Caki2 (cell line): ENCODE measurements around the gene DPP7. TPM values are rescaled to one million over a fixed set of nuclear protein-coding genes. Genes with fewer than 3 reads are reported as not detected.

Experiments
- DNase-seq: peaks from one replicate; pipeline ENCODE4 v3.0.0-alpha.2; 2015; ENCODE audit warnings: low read depth
- in situ Hi-C: cut with HindIII; loops from 2 replicates; pipeline ENCODE4 v1.10.0; 2016; ENCODE audit warnings: low sequenced_read_pairs, low pct_unique_long_range_greater_than_20kb, mixed read lengths
- total RNA-seq: library from RNA; depleted of rRNA; stranded (reverse); fragments of >200 nt; shearing (Covaris generic); gene quantifications from 2 replicates; pipeline ENCODE4 v1.2.3, GENCODE V29; 2014; ENCODE audit warnings: low replicate concordance

DPP7 gene
- total RNA-seq, 1 experiment from 2014 or later = 118 TPM

- in situ Hi-C loops = no loop called here
- no peak for DNase-seq
Observed at GRCh38 chr9:137080260-137081122, 34.0 kb downstream of the DPP7 start.

DNA sequence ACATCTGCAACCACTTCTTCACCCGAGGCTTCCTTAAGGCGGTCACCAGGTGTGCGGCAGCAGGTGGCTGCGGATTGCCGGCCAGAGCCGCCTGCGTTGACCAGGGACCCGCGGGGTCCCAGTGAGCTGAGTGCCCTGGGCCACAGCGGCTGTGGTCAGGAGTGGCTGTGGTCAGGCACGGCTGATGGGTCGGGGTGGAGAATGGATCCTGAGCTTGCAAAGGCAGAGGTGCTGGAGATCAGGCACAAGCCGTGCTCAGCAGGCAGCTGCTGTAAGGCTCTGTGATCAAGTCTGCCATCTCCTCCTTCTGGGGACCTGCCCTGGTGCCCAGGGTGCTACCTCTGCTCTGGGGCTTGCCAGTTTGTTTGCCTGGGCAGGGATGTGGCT is 35.1 kb downstream of the DPP7 start:
- in situ Hi-C loops = no loop called here

DNA sequence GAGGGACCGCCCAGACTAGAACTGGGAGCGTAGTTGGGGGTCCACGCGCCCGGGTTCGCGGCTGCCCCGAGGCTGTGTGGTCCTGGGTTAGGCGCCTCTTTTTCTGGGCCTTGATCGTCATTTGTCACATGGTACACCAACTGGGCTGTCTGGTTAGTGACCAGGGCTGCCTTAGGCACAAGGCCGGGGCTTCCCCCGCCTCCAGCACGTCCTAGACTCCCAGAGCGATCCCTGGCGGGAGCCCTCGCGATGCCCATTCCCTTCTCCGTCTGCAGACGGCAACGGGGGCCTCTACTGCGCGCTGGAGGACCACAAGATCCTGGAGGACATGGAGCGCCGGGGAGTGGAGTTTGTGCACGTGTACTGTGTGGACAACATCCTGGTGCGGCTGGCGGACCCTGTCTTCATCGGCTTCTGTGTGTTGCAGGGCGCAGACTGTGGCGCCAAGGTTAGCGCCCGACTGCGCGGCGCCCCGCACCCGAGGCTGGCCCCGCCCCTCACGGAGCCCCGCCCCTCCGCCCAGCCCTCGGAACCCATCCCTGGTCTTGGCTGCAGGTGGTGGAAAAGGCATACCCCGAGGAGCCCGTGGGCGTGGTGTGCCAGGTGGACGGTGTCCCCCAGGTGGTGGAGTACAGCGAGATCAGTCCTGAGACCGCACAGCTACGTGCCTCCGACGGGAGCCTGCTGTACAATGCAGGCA is 35.7 kb downstream of the DPP7 start:
- in situ Hi-C loops = no loop called here
- DNase-seq = no peak

More for the DNA sequence above, 35.1 kb downstream of the DPP7 start:
- no peak for DNase-seq

DNA sequence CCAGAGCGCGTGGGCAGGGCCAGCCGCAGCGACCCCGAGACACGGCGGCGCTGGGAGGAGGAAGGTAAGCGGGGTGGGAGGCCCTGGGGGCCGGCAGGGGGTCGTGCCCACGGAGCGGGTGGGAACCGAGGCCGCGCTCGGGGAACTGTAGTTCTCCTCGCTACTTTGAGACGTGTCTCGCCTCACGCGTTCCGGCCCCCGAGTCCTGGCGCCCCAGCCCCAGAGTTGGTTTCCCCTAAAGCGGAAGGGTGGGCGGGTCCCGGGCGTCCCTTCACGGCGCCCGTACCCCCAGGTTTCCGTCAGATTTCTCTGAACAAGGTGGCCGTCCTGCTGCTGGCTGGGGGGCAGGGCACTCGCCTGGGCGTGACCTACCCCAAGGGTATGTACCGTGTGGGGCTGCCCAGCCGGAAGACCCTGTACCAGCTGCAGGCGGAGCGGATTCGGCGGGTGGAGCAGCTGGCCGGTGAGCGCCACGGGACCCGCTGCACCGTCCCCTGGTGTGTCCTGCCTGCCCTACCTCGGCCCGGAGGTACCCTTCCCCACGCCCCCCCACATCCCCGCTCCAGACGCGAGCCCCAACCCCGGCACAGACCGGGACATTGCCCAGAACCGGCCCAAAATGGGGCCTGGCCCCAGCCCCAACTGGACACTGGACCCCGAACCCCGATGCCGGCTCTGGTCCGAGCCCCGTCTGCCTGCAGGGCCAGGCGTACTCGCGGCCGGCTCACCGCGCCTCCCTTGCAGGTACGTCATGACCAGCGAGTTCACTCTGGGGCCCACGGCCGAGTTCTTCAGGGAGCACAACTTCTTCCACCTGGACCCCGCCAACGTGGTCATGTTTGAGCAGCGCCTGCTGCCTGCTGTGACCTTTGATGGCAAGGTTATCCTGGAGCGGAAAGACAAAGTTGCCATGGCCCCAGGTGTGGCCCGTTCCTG is 36.5 kb downstream of the DPP7 start:
- DNase-seq = no peak

GRCh38 chr9:137077010-137077747 is 37.4 kb downstream of the DPP7 start, which contains the start of gene UAP1L1:
TSS of gene UAP1L1 (plus strand) at chr9:137077517. CDS start at chr9:137077533, 16 bp downstream.
- no peak for DNase-seq
- in situ Hi-C loops = no loop called here

More for the DNA sequence above, 36.5 kb downstream of the DPP7 start:
- in situ Hi-C loops = no loop called here

DNA sequence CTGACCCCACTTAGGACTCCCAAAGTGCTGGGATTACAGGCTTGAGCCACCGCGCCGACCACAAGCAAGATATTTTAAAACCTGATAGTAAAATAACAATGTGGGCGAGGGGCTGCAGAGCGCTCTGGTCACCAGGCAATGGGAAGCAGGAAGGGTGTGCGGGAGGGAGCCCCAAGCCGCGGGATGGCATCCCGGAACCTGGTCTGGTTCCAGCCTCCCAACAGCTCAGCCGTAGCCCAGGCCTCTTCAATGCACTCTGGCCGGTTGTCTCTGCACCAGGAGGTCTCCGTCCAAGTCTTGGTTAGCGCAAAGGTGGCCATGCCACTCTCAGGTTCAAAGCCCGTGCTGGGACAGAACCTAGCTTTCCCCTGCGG is 37.9 kb downstream of the DPP7 start:
- in situ Hi-C loops = no loop called here
- no peak for DNase-seq

DNA sequence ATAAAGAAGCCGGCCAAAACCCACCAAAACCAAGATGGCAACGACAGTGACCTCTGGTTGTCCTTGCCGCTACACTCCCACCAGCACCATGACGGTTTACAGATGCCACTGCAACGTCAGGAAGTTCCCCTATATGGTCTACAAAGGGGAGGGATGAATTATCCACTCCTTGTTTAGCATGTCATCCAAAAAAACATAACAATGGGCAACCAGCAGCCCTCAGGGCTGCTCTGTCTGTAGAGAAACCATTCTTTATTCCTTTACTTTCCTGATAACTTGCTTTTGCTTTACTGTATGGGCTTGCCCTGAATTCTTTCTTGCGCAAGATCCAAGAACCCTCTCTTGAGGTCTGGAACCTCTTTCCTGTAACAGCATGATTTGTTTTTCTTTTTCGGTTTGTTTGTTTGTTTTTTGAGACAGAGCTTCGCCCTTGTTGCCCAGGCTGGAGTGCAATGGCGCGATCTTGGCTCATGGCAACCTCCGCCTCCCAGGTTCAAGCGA is 39.2 kb downstream of the DPP7 start:
- in situ Hi-C loops = no loop called here
- DNase-seq = no peak

DNA sequence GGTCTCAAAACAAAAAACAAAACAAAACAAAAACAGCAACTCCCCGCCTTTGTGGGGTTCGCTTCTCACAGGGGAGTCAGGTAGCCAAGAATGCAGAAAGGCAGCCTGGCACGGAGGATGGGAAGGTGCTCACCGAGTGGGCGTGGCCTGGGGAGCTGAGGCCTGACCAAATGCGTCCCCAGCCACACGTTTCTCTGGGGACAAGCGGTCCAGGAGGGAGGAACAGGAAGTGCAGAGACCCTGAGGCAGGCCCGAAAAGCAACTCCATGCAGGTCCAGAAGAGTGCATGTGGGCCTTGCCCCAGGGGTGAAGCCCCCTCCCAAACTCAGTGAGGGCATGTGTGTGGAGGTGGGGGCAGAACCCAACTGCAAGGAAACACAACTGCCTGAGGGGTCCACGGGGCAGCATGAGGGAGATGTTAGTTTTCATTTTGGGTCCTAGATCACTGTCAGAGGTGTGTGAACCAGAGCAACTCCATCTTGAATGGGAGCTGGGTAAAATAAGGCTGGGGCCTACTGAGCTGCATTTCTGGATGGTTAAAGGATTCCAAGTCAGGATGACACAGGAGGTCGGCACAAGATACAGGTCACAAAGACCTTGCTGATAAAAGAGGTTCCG is 39.8 kb downstream of the DPP7 start:
- in situ Hi-C loops = no loop called here
- DNase-seq = no peak

- in situ Hi-C loops = no loop called here
- DNase-seq = no peak
Observed at GRCh38 chr9:137073992-137074399, 40.5 kb downstream of the DPP7 start.

DNA sequence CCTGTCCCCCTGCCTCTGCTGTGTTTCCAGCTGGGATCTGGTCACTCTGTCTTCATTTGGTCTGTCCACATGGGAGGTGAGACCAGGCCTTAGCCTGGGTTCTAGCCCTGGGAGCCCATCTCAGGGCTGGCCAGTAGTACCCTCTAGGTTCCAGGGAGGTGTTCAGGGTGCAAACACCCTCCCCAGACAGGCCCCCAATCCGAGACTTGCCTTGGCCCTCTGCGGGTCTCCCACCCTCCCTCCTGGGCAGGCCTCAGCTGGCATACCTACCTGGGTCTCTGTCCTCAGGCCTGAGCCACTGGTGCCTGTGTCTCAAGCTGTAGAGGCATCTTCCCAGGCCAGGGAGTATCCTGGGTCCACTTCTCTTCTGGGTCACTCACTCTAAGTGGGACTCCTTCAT is 43.3 kb downstream of the DPP7 start:
- no peak for DNase-seq
- in situ Hi-C loops = no loop called here

DNA sequence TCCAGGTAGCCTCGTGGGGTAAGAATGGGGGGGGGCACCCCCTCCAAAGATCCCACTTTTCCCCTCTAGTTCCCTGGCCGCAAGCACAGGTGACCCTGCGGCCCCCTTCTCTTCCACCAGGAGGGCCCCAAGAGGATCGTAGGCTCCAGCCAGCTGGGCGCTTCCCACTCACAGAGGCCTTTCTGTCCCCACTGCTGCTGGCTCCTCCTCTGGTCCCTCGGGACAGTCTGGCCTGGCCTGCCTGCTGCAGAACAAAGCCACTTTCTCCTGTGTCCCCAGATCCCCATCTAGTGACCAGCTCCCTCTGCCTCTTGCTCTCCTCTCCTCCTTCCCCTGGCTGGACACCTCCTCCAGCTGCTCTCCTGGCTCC is 43.6 kb downstream of the DPP7 start:
- no peak for DNase-seq
- in situ Hi-C loops = no loop called here

- DNase-seq = peak; percentile 96
- in situ Hi-C loops = no loop called here
Observed at GRCh38 chr9:137070201-137070905, 44.2 kb downstream of the DPP7 start, which contains the start of gene SAPCD2. TSS of gene SAPCD2 (minus strand) at chr9:137070557. CDS start at chr9:137070460, 97 bp downstream.

DNA sequence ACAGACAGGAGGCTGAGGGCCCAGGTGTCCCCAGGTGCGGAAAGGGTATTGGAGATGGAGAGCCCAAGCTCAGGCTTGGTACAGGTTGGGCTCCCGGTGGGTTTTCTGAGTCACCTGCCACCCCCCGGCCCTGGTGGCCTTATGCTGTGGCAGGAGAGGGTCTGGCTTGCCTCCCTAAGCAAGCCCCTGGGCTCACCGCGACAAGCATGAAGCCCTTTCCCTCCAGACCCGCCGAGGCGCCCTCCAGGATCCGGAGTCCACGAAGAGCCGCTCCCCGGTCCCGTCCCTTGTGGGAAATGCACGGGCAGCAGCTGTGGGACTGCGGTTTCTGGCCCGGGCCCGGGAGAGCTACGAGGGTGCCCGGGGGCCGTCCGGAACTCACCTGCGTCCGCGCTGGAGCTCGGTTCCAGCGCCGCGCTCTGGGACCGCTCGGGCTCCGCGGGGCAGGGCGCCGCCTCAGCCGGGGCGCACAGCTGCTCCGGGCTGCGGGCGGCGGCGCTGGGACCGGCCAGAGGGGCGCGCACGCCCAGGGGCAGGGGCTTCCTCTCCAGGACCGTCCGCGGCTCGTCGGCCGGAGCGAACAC is 44.9 kb downstream of the DPP7 start:
- no peak for DNase-seq
- in situ Hi-C loops = no loop called here

DNA sequence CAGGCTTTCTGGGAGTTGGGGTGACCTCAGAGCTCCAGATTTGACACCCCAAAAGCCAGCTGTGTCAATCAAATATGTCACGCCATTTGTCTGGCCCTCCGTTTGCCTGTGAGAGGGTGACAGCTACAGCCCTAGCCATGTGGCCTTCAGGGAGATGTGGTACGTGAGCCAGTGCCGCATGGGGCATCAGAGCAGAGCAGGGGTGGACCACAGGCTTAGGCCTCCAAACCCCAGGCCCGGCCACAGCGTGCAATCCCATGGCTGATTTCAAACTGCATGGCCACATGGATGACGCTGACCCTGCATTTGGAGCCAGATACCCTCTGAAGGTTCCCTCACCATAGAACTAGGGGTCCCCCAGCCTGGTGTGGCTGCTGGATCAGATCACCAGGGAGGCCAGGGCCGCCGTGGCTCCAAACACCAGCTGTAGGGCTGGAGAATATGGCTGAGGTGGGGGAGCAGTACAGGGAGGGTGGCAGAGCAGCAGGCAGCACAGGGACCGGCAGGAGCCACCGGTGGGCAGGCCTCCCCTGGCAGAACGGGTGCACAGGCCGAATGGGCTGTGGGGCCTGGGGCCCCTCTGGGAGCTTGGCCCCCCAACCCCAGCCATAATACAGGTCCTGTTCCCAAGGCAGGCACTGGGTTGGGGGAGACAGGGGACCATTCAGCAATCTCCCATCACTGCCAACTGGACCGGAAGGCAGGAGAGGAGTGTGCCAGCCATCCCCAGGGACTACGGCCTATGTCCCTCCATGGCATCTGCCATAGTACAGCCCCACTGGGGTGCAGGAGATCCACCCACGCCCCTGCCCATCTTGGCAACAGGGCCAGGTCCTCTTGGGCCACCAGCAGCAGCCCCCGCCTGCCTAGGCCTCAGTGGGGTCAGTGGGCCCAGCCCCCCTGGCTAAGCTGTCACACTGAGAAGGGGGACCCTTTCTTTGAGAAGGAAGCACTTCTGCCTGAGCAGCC is 45.7 kb downstream of the DPP7 start:
- DNase-seq = no peak
- in situ Hi-C loops = no loop called here

DNA sequence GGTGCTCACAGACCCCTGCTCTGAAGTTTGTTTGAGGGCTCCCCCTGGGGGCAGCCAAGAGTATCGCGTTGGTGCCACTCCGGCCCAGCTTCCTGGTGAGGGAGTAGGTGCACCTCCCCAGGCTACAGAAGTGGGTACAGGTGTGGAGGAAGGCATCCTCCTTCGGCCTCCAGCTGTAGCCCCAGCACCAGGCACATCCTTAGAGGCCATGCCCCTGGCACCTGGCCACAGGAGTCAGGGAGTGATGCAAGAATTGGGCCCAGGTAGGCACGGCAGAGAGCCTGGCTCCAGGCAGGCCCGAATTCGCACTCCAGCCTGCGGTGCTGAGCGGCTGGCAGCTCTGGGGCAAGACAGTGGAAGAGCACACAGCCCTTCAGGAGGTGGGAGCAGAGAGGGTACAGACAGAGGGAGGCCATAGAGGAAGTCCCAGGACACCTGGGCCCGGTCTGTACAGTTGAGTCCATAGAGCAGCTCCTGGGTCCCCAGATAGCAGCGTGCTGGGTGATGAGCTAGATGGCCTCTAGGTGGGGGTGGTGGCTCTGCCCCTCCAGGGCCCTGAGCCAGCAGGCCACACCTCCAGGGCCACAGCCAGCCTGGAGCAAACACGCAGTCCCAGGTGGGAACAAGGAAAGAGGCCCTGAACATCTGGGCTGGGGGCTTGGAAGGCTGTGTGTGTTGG is 46.5 kb downstream of the DPP7 start:
- in situ Hi-C loops = no loop called here
- peak; percentile 72 for DNase-seq
